HepG2 (cell line): ENCODE data around the gene UBTF. TPM values are rescaled to one million over a fixed set of nuclear protein-coding genes. Genes with fewer than 3 reads are reported as not detected.

Experiments used
- ARNT ChIP-seq: fragments of 450-650 bp; IDR thresholded peaks from 2 replicates; pipeline ENCODE4 v1.6.1; 2017
- ATF1 ChIP-seq: IDR thresholded peaks from 2 replicates; pipeline ENCODE4 v1.6.1; 2016; ENCODE audit warnings: mild to moderate bottlenecking, control low read depth
- CREM ChIP-seq, 2 experiments: sonication (generic) in 1 of 2; formaldehyde crosslinking in 1 of 2; IDR thresholded peaks; 2 replicates each; pipeline versions ENCODE4 v1.4.0 to v1.6.1; 2016 to 2020; ENCODE audit warnings: antibody characterized with exemption in 1 of 2, mild to moderate bottlenecking in 1 of 2, missing genetic modification reagents in 1 of 2
- HOXA3 ChIP-seq: sonication (generic); formaldehyde crosslinking; IDR thresholded peaks from 2 replicates; pipeline ENCODE4 v1.5.0; 2020; ENCODE audit warnings: missing genetic modification reagents
- PHB2 ChIP-seq: fragments of 450-650 bp; IDR thresholded peaks from 2 replicates; pipeline ENCODE4 v1.6.1; 2018; ENCODE audit not compliant: partially characterized antibody
- SMC3 ChIP-seq: IDR thresholded peaks from 2 replicates; pipeline ENCODE4 v1.6.1; 2011; ENCODE audit warnings: low read length, improper control_type of control experiment
- THAP11 ChIP-seq: IDR thresholded peaks from 2 replicates; pipeline ENCODE4 v1.6.1; 2016; ENCODE audit warnings: missing biosample characterization, missing genetic modification reagents
- WIZ ChIP-seq: sonication (generic); formaldehyde crosslinking; IDR thresholded peaks from 2 replicates; pipeline ENCODE4 v1.5.1; 2020; ENCODE audit warnings: mild to moderate bottlenecking, missing genetic modification reagents
- ZIK1 ChIP-seq: sonication (generic); formaldehyde crosslinking; IDR thresholded peaks from 2 replicates; pipeline ENCODE4 v1.5.0; 2020; ENCODE audit warnings: mild to moderate bottlenecking, low read depth, missing genetic modification reagents, borderline replicate concordance
- ZNF10 ChIP-seq: sonication (generic); formaldehyde crosslinking; IDR thresholded peaks from 2 replicates; pipeline ENCODE4 v1.4.0; 2020; ENCODE audit warnings: mild to moderate bottlenecking, low read depth, missing genetic modification reagents, borderline replicate concordance
- ZNF350 ChIP-seq: sonication (generic); formaldehyde crosslinking; IDR thresholded peaks from 2 replicates; pipeline ENCODE4 v1.4.0; 2020; ENCODE audit warnings: mild to moderate bottlenecking, low read depth, missing genetic modification reagents, borderline replicate concordance
- ZNF614 ChIP-seq: IDR thresholded peaks from 2 replicates; pipeline ENCODE4 v1.6.1; 2018; ENCODE audit warnings: missing biosample characterization, missing genetic modification reagents, inconsistent platforms, borderline replicate concordance
- ZNF850 ChIP-seq: sonication (generic); formaldehyde crosslinking; conservative IDR thresholded peaks from 2 replicates; pipeline ENCODE4 v1.9.0; 2021; ENCODE audit warnings: mild to moderate bottlenecking, missing genetic modification reagents
- polyA plus RNA-seq, 8 experiments: library from polyadenylated mRNA; depleted of rRNA in 3 of 8; stranded (reverse) in 7 of 8; unstranded in 1 of 8; fragments of >200 nt; fragmentation: Illumina TruSeq in 4 of 8; extraction: Trizol in 4 of 8; gene quantifications; 2 replicates each; pipeline versions ENCODE4 v1.2.1 to v1.2.3, GENCODE V29; 2011 to 2016; ENCODE audit warnings: low read depth in 4 of 8, missing spikeins in 1 of 8, mixed read lengths in 1 of 8; ENCODE audit not compliant: insufficient read depth in 1 of 8
- total RNA-seq, 5 experiments: library from RNA; depleted of rRNA; stranded (reverse); fragments of >200 nt; fragmentation: Illumina TruSeq; extraction: Trizol; gene quantifications; 2 replicates each; pipeline ENCODE4 v1.2.3, GENCODE V29; 2016; ENCODE audit warnings: low read depth in 1 of 5
- TF ChIP-seq, protein P1 (sequence below): sonication (generic); formaldehyde crosslinking; IDR thresholded peaks from 2 replicates; pipeline ENCODE4 v1.5.0; 2020; ENCODE audit warnings: mild to moderate bottlenecking, missing genetic modification reagents
- TF ChIP-seq, protein P2 (sequence below): IDR thresholded peaks from 2 replicates; pipeline ENCODE4 v1.6.1; 2016; ENCODE audit warnings: mild to moderate bottlenecking, missing biosample characterization, missing genetic modification reagents
- TF ChIP-seq, protein P3 (sequence below): sonication (generic); formaldehyde crosslinking; IDR thresholded peaks from 2 replicates; pipeline ENCODE4 v1.4.0; 2020; ENCODE audit warnings: missing genetic modification reagents
- TF ChIP-seq, protein P4 (sequence below): sonication (generic); formaldehyde crosslinking; IDR thresholded peaks from 2 replicates; pipeline ENCODE4 v1.4.0; 2020; ENCODE audit warnings: missing genetic modification reagents

Gene UBTF
- total and polyA plus RNA-seq, 2 of the 13 experiments (the other 11 are each of a cell fraction or from before 2014, with no cell fraction given): 15.2 to 60.9 TPM

DNA sequence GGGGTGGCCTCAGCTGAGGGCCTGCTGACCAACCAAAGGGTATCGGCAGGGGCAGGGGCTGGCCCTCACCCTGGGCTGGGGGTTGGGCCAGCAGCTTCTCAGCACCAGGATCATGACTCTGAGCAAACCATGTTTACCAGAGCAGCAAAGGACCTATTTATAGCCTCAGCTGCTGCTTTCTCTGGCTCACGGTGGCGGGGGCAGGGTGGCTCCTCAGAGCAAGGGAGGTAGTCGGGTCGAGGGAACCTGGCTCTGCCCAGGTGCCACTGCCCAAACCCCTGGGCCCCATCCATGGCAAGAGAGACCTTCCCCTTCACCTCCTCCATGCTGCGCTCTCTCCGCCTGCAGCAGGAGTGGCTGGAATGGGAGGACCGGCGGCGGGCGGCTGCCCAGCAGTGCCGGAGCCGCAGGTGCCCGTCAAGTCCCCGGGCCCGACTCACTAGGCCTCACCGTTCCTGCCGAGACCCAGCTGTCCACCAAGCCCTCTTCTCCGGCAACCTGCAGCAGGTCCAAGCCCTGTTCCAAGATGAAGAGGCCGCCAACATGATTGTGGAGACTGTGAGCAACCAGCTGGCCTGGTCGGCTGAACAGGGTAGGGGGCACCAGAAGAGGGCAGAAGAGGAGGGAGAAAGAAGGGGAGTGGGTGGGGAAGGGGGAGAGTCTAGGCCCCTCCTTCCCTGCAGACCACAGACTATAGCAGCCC is 48.8 kb downstream of the UBTF start, which contains the start of gene ASB16 (continued):
- TF ChIP-seq ARNT: no peak
- no peak for TF ChIP-seq WIZ (CRISPR knock-in tag)
- 0 out of 2 replicates have a peak, but pooled peaks have one; percentile 38 for TF ChIP-seq ZNF614 (CRISPR knock-in tag)
- TF ChIP-seq, protein P1, sequence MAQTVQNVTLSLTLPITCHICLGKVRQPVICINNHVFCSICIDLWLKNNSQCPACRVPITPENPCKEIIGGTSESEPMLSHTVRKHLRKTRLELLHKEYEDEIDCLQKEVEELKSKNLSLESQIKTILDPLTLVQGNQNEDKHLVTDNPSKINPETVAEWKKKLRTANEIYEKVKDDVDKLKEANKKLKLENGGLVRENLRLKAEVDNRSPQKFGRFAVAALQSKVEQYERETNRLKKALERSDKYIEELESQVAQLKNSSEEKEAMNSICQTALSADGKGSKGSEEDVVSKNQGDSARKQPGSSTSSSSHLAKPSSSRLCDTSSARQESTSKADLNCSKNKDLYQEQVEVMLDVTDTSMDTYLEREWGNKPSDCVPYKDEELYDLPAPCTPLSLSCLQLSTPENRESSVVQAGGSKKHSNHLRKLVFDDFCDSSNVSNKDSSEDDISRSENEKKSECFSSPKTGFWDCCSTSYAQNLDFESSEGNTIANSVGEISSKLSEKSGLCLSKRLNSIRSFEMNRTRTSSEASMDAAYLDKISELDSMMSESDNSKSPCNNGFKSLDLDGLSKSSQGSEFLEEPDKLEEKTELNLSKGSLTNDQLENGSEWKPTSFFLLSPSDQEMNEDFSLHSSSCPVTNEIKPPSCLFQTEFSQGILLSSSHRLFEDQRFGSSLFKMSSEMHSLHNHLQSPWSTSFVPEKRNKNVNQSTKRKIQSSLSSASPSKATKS: no peak
- TF ChIP-seq, protein P2, sequence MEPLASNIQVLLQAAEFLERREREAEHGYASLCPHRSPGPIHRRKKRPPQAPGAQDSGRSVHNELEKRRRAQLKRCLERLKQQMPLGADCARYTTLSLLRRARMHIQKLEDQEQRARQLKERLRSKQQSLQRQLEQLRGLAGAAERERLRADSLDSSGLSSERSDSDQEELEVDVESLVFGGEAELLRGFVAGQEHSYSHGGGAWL (CRISPR knock-in tag): 0 out of 2 replicates have a peak, but pooled peaks have one; percentile 20
- TF ChIP-seq, protein P3, sequence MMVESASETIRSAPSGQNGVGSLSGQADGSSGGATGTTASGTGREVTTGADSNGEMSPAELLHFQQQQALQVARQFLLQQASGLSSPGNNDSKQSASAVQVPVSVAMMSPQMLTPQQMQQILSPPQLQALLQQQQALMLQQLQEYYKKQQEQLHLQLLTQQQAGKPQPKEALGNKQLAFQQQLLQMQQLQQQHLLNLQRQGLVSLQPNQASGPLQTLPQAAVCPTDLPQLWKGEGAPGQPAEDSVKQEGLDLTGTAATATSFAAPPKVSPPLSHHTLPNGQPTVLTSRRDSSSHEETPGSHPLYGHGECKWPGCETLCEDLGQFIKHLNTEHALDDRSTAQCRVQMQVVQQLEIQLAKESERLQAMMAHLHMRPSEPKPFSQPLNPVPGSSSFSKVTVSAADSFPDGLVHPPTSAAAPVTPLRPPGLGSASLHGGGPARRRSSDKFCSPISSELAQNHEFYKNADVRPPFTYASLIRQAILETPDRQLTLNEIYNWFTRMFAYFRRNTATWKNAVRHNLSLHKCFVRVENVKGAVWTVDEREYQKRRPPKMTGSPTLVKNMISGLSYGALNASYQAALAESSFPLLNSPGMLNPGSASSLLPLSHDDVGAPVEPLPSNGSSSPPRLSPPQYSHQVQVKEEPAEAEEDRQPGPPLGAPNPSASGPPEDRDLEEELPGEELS (CRISPR knock-in tag): peak; percentile 48; the same call in 1 of the 2 replicates
- TF ChIP-seq, protein P4, sequence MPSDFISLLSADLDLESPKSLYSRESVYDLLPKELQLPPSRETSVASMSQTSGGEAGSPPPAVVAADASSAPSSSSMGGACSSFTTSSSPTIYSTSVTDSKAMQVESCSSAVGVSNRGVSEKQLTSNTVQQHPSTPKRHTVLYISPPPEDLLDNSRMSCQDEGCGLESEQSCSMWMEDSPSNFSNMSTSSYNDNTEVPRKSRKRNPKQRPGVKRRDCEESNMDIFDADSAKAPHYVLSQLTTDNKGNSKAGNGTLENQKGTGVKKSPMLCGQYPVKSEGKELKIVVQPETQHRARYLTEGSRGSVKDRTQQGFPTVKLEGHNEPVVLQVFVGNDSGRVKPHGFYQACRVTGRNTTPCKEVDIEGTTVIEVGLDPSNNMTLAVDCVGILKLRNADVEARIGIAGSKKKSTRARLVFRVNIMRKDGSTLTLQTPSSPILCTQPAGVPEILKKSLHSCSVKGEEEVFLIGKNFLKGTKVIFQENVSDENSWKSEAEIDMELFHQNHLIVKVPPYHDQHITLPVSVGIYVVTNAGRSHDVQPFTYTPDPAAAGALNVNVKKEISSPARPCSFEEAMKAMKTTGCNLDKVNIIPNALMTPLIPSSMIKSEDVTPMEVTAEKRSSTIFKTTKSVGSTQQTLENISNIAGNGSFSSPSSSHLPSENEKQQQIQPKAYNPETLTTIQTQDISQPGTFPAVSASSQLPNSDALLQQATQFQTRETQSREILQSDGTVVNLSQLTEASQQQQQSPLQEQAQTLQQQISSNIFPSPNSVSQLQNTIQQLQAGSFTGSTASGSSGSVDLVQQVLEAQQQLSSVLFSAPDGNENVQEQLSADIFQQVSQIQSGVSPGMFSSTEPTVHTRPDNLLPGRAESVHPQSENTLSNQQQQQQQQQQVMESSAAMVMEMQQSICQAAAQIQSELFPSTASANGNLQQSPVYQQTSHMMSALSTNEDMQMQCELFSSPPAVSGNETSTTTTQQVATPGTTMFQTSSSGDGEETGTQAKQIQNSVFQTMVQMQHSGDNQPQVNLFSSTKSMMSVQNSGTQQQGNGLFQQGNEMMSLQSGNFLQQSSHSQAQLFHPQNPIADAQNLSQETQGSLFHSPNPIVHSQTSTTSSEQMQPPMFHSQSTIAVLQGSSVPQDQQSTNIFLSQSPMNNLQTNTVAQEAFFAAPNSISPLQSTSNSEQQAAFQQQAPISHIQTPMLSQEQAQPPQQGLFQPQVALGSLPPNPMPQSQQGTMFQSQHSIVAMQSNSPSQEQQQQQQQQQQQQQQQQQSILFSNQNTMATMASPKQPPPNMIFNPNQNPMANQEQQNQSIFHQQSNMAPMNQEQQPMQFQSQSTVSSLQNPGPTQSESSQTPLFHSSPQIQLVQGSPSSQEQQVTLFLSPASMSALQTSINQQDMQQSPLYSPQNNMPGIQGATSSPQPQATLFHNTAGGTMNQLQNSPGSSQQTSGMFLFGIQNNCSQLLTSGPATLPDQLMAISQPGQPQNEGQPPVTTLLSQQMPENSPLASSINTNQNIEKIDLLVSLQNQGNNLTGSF (CRISPR knock-in tag): no peak
- TF ChIP-seq ZNF10 (CRISPR knock-in tag): no peak
- TF ChIP-seq PHB2: no peak
- TF ChIP-seq ZNF850: no peak
- TF ChIP-seq ATF1 (CRISPR knock-in tag): no peak
- TF ChIP-seq ZNF350 (CRISPR knock-in tag): no peak
- TF ChIP-seq SMC3: no peak
- TF ChIP-seq HOXA3: peak; percentile 40; the same call in 1 of the 2 replicates
- no peak for TF ChIP-seq CREM (IDR thresholded peaks at IDR 0.05)
- no peak for TF ChIP-seq CREM (CRISPR knock-in tag; IDR thresholded peaks at IDR 0.05)
- no peak for TF ChIP-seq THAP11 (CRISPR knock-in tag)
- no peak for TF ChIP-seq ZIK1 (CRISPR knock-in tag)
